ENCODE data around the gene FGG.

DNA sequence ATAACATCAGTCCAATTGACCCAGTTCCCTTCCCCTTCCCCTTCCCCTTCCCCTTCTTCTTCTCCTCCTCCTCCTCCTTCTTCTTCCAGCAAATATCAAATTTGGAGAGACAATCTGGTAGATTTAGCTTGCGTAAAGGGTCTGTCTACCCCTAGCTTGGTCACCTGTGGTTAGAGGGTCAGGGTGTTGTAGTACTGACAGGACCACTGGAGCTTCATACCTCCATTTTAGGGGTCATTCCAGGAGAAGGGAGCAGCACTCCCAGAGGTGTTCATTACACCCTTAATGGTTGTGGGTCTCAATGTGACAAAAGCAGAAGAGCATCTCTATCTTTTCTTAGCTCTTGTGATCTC, 53.3 kb downstream of the FGG start:
- TF ChIP-seq, protein P1, sequence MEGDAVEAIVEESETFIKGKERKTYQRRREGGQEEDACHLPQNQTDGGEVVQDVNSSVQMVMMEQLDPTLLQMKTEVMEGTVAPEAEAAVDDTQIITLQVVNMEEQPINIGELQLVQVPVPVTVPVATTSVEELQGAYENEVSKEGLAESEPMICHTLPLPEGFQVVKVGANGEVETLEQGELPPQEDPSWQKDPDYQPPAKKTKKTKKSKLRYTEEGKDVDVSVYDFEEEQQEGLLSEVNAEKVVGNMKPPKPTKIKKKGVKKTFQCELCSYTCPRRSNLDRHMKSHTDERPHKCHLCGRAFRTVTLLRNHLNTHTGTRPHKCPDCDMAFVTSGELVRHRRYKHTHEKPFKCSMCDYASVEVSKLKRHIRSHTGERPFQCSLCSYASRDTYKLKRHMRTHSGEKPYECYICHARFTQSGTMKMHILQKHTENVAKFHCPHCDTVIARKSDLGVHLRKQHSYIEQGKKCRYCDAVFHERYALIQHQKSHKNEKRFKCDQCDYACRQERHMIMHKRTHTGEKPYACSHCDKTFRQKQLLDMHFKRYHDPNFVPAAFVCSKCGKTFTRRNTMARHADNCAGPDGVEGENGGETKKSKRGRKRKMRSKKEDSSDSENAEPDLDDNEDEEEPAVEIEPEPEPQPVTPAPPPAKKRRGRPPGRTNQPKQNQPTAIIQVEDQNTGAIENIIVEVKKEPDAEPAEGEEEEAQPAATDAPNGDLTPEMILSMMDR (IDR thresholded peaks at IDR 0.05), result no peak
- TF ChIP-seq POLR2A (IDR thresholded peaks at IDR 0.05), result no peak
- TF ChIP-seq EP300 (IDR thresholded peaks at IDR 0.05), result no peak
